Left lobe of liver (tissue), 2 donors: ENCODE data around the gene TMPRSS7. TPM values are rescaled to one million over a fixed set of nuclear protein-coding genes. Genes with fewer than 3 reads are reported as not detected.

Experiments
- ATAC-seq: fragments of 200-7000 bp; cut with Tn5 transposase; one replicate; pipeline ENCODE4 v1.9.1; 2020; ENCODE audit warnings: mild to moderate bottlenecking, moderate library complexity
- DNase-seq: peaks from one replicate; pipeline ENCODE4 v3.0.0-alpha.2; 2020; ENCODE audit warnings: low spot score
- total RNA-seq: library from RNA; stranded (reverse); gene quantifications from one replicate; pipeline ENCODE4 v1.2.1, GENCODE V29; 2021
- donor health status: DM: no; HTN: no; CAD: no; lungs with moderate emphysema.
- donor health status: DM: no; HTN: yes; CAD: no.

The TMPRSS7 gene
- total RNA-seq, 1 donor from 2014 or later, result not detected

DNA sequence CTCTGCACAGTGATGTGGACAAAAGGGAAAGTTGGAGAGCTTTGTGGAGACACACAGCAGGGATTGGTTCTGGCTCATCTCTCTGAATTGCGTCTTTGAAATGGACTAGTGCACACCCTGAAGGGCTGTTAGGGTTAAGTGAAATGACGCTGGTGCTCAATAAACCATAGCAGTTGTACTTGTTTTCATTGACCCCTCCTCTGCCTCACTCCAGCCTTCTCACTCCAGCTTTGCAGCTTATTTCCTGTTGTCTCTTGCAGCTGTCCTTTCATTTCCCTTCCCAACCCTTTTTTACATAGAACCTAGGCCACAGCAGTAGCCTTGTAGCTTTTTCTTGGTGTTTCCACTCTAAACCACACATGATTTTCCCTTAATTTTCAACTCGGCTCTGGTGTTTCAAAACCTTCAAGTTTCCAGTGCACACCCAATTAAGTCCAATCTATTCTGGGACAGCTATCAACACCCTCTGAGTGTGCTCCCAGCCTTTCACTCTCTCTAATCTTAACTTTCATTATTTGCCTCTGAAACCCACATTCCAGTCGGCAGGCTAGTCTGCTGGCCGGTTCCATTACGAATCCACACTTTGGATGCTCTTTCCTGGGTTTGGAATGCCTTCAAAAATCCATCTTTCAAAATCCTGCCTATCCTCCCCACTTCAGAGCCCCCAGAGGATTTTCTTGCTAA lies 58.1 kb downstream of the TMPRSS7 start:
- no peak for ATAC-seq
- no peak for DNase-seq

GRCh38 chr3:112093180-112093522 lies 58.6 kb downstream of the TMPRSS7 start:
- ATAC-seq (no peak), DNase-seq (no peak)

- ATAC-seq (no peak), DNase-seq (no peak)
Observed at GRCh38 chr3:112095731-112096130, 61.2 kb downstream of the TMPRSS7 start.

- DNase-seq, result no peak
- no peak for ATAC-seq
Observed at GRCh38 chr3:112096176-112096575, 61.6 kb downstream of the TMPRSS7 start.

- DNase-seq (no peak), ATAC-seq (no peak)
Observed at GRCh38 chr3:112097378-112097777, 62.8 kb downstream of the TMPRSS7 start.

GRCh38 chr3:112101916-112102315 lies 67.4 kb downstream of the TMPRSS7 start:
- ATAC-seq (no peak), DNase-seq (no peak)

DNA sequence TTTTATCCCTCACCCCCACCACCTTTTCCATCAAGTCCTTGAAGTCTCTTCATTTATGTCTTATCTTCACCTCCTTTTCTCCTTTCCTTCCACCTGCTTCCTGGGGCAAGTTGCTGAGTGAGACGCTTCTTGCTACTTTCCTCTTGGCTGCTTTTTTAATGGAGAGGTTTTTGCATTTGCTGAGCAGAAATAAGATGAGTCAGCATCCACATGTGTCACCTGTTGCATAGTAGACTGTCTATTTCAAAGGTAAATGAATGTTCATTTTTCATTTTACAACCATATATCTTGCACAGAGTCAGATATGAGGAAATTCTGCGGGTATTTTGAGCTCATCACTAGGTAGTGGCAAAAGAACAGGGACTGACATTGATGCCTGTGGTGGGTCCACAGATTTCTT lies 70.2 kb downstream of the TMPRSS7 start:
- ATAC-seq (no peak), DNase-seq (no peak)

- DNase-seq, result no peak
- no peak for ATAC-seq
Observed at GRCh38 chr3:112109322-112109721, 74.8 kb downstream of the TMPRSS7 start.

DNA sequence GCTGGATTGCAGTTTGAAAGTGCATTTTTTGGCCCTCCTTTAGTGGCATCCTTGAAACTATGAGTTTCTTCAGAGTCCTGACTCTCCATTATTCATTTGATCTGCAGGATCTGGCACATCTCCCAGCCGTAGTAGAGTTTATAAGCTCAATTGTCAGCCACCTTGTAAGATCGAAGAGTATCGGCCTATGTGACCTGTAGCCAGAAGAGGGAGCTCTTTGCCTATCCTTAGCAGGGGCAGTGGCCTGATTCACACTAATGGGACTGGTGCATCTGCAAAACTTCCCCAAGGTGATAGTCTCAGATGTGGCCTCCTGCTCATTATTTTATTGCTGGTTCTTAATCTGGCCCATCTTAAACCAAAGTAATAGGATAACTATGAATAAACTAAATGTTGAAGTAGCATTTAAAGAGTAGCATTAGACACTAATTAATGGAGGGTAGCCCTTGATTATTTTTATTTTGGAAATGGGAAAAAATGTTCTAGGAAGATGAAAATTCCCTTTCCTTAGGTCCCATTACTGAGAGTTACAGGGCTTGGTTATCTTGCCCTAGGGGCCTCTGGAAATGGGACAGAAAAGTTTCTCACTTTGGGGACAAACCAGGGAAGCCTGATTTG lies 77.4 kb downstream of the TMPRSS7 start:
- peak; percentile 50 for DNase-seq

DNA sequence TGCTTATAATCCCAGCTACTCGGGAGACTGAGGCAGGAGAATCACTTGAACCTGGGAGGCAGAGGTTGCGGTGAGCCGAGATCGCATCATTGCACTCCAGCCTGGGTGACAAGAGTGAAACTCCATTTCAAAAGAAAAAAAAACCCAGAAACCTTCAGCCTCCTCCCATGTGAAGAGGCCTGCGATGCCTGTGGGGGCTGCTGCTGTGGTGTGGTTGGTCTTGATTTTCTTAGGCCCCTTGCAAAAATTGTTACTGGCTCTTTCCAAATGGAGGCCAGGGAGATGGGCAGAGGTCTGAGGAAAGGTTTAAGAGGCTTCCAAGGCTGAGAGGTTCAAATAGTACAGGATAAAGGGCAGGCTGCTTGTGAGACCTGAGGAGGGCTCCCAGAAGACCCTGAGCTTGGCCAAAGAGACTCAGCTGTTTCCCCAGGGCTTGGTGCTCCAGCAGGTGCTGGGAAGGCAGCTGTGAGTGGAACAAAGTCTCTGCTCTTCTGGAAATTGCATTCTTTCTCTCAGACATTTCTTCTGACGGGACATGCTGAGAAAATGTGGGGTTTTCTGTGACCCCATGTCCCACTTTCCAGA lies 80.1 kb downstream of the TMPRSS7 start:
- ATAC-seq (no peak), DNase-seq (no peak)

More for the DNA sequence above, 77.4 kb downstream of the TMPRSS7 start:
- ATAC-seq, result peak; percentile 97

DNA sequence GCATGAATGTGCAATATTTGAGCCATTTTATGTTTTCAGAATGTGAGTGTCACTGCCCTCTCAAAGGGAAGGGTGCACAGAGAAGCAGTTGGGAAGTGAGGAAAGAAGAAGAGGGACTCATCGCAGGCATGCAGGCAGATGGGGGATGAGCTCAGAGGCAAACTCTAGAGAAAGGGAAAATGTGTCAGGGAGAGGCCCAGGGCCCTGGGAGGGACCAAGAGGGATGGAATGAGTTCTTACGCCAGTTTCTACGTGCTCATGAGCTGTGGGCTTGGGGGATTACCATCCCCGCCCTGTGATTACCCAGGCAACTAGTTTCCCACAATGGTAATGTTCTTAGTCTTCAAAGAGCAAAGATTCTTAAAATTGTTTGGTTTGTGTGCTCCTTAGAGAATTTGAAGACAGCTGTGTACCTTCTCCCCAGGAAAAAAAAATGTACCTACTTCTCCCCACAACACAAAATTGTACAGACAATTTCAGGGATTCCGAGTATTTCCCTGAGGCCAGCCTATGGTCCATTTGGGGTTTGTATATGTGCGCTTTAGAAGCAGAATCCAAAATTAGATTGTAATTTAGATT lies 80.7 kb downstream of the TMPRSS7 start:
- no peak for ATAC-seq
- no peak for DNase-seq

DNA sequence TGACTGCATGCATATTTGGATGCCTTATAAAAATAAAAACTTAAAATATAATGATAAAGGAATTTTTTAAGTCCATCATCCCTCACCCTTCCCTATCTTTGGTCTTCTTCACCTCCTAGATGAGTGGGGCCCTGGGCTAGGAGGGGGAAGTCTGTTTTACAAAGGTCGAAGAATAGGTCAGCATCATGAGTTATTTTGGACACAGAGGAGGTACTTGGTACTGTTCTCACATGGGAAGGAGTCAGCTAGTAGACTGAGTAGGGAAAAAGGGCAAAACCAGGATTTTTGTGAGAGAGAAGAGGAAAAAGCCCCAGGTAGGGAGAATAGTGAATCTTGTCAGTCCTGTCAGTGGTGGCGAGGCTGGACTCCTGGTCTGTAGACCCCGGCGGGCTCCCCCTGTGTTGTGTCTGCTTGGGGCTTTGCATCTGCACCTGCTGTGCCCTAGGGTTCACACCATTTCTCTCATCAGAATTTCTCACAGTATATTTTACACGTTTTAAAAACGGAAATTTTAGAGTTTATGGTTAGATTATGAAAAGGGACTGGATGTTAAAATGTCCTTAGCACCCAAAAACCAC lies 81.4 kb downstream of the TMPRSS7 start:
- DNase-seq (no peak), ATAC-seq (no peak)

- ATAC-seq (peak; percentile 25), DNase-seq (no peak)
Observed at GRCh38 chr3:112116748-112117186, 82.2 kb downstream of the TMPRSS7 start.

- DNase-seq (no peak), ATAC-seq (no peak)
Observed at GRCh38 chr3:112117415-112117814, 82.9 kb downstream of the TMPRSS7 start.

DNA sequence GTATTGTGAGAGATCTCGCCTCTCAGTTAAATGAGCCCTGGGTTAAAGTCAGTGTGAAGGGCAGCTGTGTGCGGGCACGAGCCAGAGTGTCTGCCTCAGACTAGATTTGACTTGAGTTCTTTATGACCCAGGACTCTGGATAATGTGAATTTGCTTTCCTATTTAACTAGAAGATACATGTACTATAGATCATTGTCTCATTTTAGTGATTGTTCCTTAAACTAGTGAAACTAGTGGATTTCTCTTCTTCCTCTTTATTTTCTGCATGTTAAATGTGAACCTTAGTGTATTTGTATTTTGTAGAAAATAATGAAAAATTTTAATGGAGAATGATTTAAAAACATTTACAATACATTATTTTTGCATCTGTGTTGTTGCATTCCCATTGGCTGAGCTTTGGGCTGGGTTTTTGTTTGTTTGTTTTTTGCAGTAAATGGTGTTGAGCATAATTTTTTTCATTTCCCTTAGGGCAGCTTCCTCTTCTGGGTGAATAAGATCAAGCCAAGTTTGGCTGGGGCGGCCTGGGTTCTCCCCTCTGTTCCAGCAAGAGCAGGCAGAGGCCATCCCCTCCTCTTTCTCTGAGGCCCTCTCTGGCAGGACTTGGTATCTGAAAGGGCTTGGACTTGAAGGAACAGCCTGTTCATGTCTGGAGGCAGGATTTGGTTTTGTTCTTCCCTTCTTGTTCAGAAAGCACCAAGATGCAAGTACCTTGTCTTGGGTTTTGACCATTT lies 83.5 kb downstream of the TMPRSS7 start:
- ATAC-seq (peak; percentile 36), DNase-seq (no peak)

DNA sequence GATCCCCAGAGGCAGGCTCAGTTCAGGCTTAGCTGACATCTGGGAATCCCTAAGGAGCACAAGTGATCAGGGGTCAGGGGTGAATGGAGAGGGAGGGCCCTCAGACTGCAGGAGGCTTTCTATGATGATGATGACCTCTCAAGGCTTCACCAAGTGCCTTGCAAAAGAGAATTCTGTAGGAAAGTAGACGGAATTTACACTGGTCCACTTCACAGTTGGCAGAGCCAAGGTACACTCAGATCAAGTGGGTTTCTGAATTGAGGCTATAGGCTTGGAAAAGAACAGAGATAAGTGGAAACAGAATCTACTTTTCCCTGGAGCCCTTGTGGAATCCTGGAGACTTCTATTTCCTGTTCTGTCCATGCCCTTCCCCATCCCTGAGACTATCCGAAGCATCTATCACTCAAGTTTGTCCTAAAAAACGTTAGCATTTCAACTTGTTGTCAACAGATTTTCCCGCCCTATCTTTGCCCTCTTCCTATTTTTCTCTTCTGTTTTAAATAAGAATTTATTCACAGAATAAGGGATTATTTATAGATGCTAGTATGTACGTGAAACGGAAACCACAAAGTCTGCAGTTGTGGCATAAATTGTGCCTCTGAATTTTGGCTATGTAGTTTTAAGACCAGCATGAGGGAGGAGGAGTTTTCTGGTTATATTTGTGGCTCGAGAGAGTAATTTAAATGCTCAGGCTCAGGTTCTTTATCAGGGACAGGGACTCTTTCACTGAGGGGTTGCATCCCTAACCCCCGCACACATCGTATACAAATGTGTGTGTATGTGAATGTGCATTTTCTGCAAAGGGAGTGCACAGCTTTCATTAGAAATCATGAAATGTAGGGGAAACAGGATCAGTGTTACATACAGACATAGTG lies 85.7 kb downstream of the TMPRSS7 start:
- ATAC-seq, result no peak
- no peak for DNase-seq

DNA sequence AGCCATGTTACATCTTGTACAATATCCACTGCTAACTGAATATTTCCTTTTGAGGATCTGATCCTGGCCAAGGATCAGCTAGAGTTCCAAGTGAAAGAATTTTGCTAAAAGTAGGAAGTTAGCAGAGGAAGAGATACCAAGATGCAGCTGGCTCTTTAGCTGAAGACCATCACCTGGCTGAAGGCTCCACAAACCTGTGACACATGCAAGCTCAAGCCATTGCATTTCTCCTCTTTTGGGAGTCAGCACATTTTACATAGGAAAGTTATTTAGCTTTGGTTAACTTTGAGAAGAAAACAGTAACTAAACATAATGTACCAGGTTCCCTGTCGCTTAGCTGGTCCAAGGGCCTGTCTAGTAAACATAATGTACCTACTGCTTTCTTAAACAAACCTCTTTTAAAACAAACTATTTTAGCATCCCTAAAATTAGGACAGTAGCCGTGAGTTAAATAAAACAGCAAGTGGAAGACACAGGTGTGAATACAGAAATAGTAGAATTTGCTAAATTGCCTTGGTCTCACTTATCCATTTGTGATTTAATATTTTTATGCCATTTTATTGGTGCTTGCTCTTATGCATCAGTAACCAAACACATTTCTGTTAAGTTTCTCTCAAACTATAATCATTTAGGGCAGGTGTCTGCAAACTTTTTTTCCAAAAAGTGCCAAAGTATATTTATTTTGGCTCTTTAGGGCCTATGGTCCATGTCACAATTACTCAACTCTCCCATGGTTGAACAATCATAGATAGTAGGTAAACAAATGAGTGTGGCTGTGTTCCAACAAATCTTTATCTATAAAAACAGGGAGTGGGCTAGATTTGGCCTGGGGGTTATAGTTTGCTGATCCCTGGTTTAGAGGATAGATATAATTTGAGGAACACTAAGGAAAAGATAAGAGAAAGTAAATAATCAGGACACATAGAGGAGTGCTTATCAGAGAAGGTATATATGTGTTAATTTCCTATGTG lies 87.3 kb downstream of the TMPRSS7 start:
- no peak for DNase-seq
- peak; percentile 31 for ATAC-seq

DNA sequence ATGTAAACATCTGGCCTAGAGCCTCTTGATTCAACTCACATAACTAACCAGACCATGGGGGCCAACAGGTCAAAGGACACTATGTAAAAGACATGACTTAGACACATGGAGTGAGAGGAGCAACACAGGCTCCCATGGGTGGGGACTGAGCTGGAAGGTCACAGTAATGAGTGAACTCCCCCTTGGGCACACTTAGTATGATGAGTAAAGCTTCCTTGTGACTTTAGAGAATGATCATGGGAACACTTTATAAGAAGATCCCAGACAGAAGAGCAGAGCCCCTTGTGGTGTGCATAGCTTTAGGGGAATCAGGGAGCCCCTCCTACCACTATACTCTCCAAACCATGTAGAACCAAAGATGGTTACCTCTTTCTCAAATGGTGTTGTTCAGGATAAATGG lies 88.3 kb downstream of the TMPRSS7 start:
- DNase-seq (no peak), ATAC-seq (no peak)

- ATAC-seq (no peak), DNase-seq (no peak)
Observed at GRCh38 chr3:112123548-112123947, 89.0 kb downstream of the TMPRSS7 start.
